ENCODE measurements around the gene CD33. TPM values are rescaled to one million over a fixed set of nuclear protein-coding genes. Genes with fewer than 3 reads are reported as not detected.
A peak's percentile ranks its signal among the peaks of the same experiment; 100 is the strongest.

The CD33 gene
- total and polyA plus RNA-seq, 9 of the 15 experiments (the other 6 are each of a cell fraction or from before 2014, with no cell fraction given) = 36.1 to 88.6 (median 49.6) TPM

GRCh38 chr19:51224898-51225393 is at the start of gene CD33 (continued):
- peak; percentile 66 for TF ChIP-seq RBFOX2 (IDR thresholded peaks at IDR 0.05; ENCODE audit: low read depth, low read length)
- TF ChIP-seq FOXK2 (conservative IDR thresholded peaks at IDR 0.05 in 1 of 2, IDR thresholded peaks at IDR 0.05 in 1 of 2; ENCODE audit: low read depth in 2 of 2) = 0 out of 4 replicates have a peak, but pooled peaks of 1 of the 2 experiments have one; percentile 23
- peak in 1 of 2 experiments; percentile 46 for TF ChIP-seq E2F6 (IDR thresholded peaks at IDR 0.05; ENCODE audit: borderline replicate concordance in 1 of 2, extremely low read depth in 1 of 2, insufficient read depth in 1 of 2, insufficient read length in 1 of 2, low read depth in 1 of 2, low read length in 1 of 2, poor library complexity in 1 of 2, severe bottlenecking in 1 of 2)
- peak; percentile 54 for TF ChIP-seq E2F8 (IDR thresholded peaks at IDR 0.05; ENCODE audit: low read depth, partially characterized antibody)
- peak; percentile 69 for TF ChIP-seq POLR2G (IDR thresholded peaks at IDR 0.05; ENCODE audit: low read depth, low read length)
- TF ChIP-seq TFAP4 (CRISPR knock-in tag; IDR thresholded peaks at IDR 0.05; ENCODE audit: borderline replicate concordance) = peak; percentile 14; the same call in 1 of the 2 replicates
- peak; percentile 21; the same call in 1 of the 2 replicates for TF ChIP-seq RNF2 (IDR thresholded peaks at IDR 0.05)
- peak; percentile 61 for TF ChIP-seq C11orf30 (IDR thresholded peaks at IDR 0.05; ENCODE audit: low read depth)
- TF ChIP-seq L3MBTL2 (IDR thresholded peaks at IDR 0.05) = peak; percentile 47; the same call in 1 of the 2 replicates
- 0 out of 2 replicates have a peak, but pooled peaks have one; percentile 41 for TF ChIP-seq CBX1 (IDR thresholded peaks at IDR 0.05; ENCODE audit: low read depth)
- 0 out of 2 replicates have a peak, but pooled peaks have one; percentile 19 for TF ChIP-seq MAX (CRISPR knock-in tag; IDR thresholded peaks at IDR 0.05)
- TF ChIP-seq MBD2 (IDR thresholded peaks at IDR 0.05; ENCODE audit: borderline replicate concordance, low read depth) = peak; percentile 37; the same call in 1 of the 2 replicates
- TF ChIP-seq PHF8 (IDR thresholded peaks at IDR 0.05; ENCODE audit: borderline replicate concordance, low read length) = peak; percentile 55; the same call in 1 of the 2 replicates
- peak; percentile 78 to 81 for TF ChIP-seq NRF1 (conservative IDR thresholded peaks at IDR 0.05 in 1 of 2, IDR thresholded peaks at IDR 0.05 in 1 of 2)
- peak in 1 of 2 experiments; percentile 73; a peak in 2 of 4 replicates for TF ChIP-seq TRIM24 (IDR thresholded peaks at IDR 0.05)
- TF ChIP-seq GABPA (tag; conservative IDR thresholded peaks at IDR 0.05; ENCODE audit: low read depth) = peak; percentile 95
- peak; percentile 67 for TF ChIP-seq POLR2A (conservative IDR thresholded peaks at IDR 0.05)
- peak; percentile 85 for TF ChIP-seq ETV1 (tag; conservative IDR thresholded peaks at IDR 0.05; ENCODE audit: low read depth)
